A204.1 (cell line): Measurements from ENCODE around the gene RANGAP1.
"Not testable (repeated sequence)": the region's sequence is repeated elsewhere in the genome, so short reads cannot be mapped to it uniquely, and the experiment has no call there.

Experiments
- FAIRE-seq: peaks from 2 replicates; lab custom pipeline; 2012; peaks lifted over from hg19 to GRCh38; lab: Jason Lieb, UNC

RANGAP1 gene

GRCh38 chr22:41260871-41261270, 25.1 kb downstream of the RANGAP1 start:
- FAIRE-seq, result no peak

GRCh38 chr22:41259756-41260155, 26.2 kb downstream of the RANGAP1 start:
- FAIRE-seq, result not testable (repeated sequence)

- FAIRE-seq, result no peak
Measured at GRCh38 chr22:41257696-41258095, 28.3 kb downstream of the RANGAP1 start.

- no peak for FAIRE-seq
Measured at GRCh38 chr22:41256254-41257253, 29.4 kb downstream of the RANGAP1 start.

GRCh38 chr22:41254230-41254629, 31.8 kb downstream of the RANGAP1 start:
- no peak for FAIRE-seq

GRCh38 chr22:41252365-41252764, 33.6 kb downstream of the RANGAP1 start:
- no peak for FAIRE-seq

- no peak for FAIRE-seq
Measured at GRCh38 chr22:41250127-41250526, 35.9 kb downstream of the RANGAP1 start.

GRCh38 chr22:41249442-41249841, 36.5 kb downstream of the RANGAP1 start:
- FAIRE-seq, result no peak

- no peak for FAIRE-seq
Measured at GRCh38 chr22:41248758-41249157, 37.2 kb downstream of the RANGAP1 start.

- no peak for FAIRE-seq
Measured at GRCh38 chr22:41248314-41248713, 37.7 kb downstream of the RANGAP1 start.

GRCh38 chr22:41247703-41248102, 38.3 kb downstream of the RANGAP1 start:
- FAIRE-seq, result no peak

GRCh38 chr22:41245917-41246499, 40.0 kb downstream of the RANGAP1 start:
- FAIRE-seq, result no peak

- FAIRE-seq, result no peak
Measured at GRCh38 chr22:41243361-41243760, 42.6 kb downstream of the RANGAP1 start.

GRCh38 chr22:41242396-41243117, 43.4 kb downstream of the RANGAP1 start:
- FAIRE-seq, result no peak

- FAIRE-seq, result no peak
Measured at GRCh38 chr22:41241133-41241676, 44.8 kb downstream of the RANGAP1 start.

- no peak for FAIRE-seq
Measured at GRCh38 chr22:41240377-41241132, 45.4 kb downstream of the RANGAP1 start, which contains the start of gene CHADL. Gene CHADL (minus strand): TSS chr22:41240931. CDS start chr22:41240881, 50 bp downstream.

- FAIRE-seq, result no peak
Measured at GRCh38 chr22:41239443-41240128, 46.4 kb downstream of the RANGAP1 start.

GRCh38 chr22:41238570-41239442, 47.2 kb downstream of the RANGAP1 start:
- FAIRE-seq, result no peak

- no peak for FAIRE-seq
Measured at GRCh38 chr22:41237707-41238569, 48.0 kb downstream of the RANGAP1 start.
